HG03025 (cell line): ENCODE data around the gene PGRMC1.
A peak's percentile ranks its signal among the peaks of the same experiment; 100 is the strongest.
"Not testable (repeated sequence)": the region's sequence is repeated elsewhere in the genome, so short reads cannot be mapped to it uniquely, and the experiment has no call there.

Experiments used
- ATAC-seq: cut with Tn5 transposase; IDR thresholded peaks from one replicate; pipeline ENCODE4 v1.9.1; 2021; ENCODE audit warnings: mild to moderate bottlenecking, moderate library complexity; ENCODE audit not compliant: unreplicated experiment, low FRiP score

PGRMC1 gene

GRCh38 chrX:119235872-119236622 is at the start of gene PGRMC1:
Gene PGRMC1, plus strand, starts transcription at chrX:119236285. Its CDS starts 79 bp downstream, at chrX:119236364.
- ATAC-seq, result peak; percentile 79

GRCh38 chrX:119186763-119187162 is 49.3 kb upstream of the PGRMC1 start:
- ATAC-seq, result no peak

DNA sequence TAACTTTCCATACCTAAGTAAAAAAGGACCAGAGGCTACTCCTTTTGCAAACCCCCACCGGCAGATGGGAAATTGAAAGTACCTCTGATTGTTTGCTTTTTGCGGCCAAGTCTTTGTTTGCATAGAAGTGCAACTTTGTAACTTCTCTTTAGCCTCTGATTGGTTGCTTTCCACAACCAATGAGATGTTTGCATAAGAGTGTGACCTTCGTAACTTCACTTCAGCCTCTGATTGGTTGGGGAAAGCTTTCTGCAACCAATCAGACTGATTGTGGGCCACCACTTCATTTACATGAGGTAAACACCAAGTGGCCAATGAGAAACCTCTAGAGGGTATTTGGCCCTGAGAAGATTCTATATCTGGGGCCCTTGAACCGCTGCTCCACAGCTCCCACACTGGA is 48.8 kb upstream of the PGRMC1 start:
- no peak for ATAC-seq

- no peak for ATAC-seq
Observed at GRCh38 chrX:119189115-119189514, 47.0 kb upstream of the PGRMC1 start.

- ATAC-seq, result no peak
Observed at GRCh38 chrX:119189595-119189994, 46.5 kb upstream of the PGRMC1 start.

DNA sequence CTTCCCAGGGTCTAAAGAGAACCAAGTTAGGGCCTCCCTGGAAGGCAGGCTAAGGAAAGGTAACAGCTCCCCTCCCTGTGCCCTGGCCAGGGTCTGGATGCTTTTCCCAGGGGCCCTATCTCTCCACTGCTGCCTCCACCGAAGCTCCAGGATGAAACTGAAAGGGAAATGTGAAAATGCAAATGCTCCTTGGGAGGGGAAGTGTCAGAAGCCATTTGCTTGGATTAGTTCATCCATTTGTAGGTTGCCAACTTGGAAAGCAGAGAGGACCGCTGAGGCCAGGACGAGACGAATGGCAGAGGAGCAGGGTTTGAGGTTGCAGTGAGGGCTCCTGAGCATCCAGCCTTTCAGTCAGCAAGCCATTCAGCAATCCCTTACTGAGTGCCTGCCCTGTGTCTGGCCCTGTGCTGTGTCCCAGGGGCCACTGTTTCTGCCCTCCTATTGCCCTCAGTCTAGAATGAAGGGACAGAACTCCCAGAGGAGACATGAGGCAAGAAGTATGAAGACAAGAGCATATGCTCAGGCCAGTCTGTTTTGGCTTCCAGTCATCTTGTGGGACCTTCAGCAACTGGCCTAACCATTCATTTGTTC is 45.9 kb upstream of the PGRMC1 start:
- no peak for ATAC-seq

- no peak for ATAC-seq
Observed at GRCh38 chrX:119190831-119191230, 45.3 kb upstream of the PGRMC1 start.

GRCh38 chrX:119194621-119195020 is 41.5 kb upstream of the PGRMC1 start:
- no peak for ATAC-seq

DNA sequence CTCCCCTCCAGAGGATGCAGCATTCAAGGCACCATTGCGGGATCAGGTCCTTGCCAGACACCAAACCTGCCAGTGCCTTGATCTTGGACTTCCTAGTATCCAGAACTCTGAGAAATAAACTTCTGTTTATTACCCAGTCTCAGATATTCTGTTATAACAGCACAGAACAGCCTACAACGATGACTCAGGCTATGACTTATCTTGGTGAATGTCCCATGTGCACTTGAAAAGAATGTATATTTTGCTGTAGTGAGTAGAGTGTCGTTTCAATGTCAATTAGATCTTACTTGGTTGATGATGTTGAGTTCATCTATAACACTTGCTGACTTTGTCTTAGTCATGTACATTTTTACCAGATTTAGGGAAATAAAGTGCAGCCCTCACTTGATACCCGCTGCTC is 34.5 kb upstream of the PGRMC1 start:
- no peak for ATAC-seq

- no peak for ATAC-seq
Observed at GRCh38 chrX:119206203-119206602, 29.9 kb upstream of the PGRMC1 start.

DNA sequence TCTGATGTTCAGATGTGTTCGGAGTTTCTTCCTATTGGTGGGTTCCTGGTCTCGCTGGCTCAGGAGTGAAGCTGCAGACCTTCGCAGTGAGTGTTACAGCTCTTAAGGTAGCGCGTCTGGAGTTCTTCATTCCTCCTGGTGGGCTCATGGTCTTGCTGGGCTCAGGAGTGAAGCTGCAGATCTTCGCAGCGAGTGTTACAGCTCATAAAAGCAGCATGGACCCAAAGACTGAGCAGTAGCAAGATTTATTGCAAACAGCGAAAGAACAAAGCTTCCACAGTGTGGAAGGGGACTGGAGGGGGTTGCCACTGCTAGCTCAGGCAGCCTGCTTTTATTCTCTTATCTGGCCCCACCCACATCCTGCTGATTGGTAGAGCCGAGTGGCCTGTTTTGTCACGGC is 28.6 kb upstream of the PGRMC1 start:
- ATAC-seq, result not testable (repeated sequence)

GRCh38 chrX:119208401-119209057 is 27.6 kb upstream of the PGRMC1 start:
- ATAC-seq, result no peak

DNA sequence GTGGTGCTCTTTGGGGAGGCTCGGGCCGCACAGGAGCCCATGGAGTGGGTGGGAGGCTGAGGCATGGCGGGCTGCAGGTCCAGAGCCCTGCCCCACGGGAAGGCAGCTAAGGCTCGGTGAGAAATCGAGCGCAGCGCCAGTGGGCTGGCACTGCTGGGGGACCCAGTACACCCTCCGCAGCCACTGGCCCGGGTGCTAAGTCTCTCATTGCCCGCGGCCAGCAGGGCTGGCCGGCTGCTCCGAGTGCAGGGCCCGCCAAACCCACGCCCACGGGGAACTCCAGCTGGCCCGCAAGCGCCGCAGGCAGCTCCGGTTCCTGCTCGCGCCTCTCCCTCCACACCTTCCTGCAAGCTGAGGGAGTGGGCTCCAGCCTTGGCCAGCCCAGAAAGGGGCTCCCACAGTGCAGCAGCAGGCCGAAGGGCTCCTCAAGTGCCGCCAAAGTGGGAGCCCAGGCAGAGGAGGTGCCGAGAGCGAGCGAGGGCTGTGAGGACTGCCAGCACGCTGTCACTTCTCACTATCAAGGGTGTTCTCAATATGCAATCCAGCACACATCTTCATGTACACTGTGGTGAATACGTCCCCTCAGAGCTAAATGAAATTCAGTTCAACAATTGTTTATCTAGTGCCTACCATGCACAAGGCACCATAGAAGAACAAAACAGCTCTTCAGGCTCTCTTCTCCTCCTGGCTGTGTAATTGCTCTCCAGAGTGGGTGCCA is 25.0 kb upstream of the PGRMC1 start:
- not testable (repeated sequence) for ATAC-seq

GRCh38 chrX:119211649-119212014 is 24.5 kb upstream of the PGRMC1 start:
- ATAC-seq, result no peak

DNA sequence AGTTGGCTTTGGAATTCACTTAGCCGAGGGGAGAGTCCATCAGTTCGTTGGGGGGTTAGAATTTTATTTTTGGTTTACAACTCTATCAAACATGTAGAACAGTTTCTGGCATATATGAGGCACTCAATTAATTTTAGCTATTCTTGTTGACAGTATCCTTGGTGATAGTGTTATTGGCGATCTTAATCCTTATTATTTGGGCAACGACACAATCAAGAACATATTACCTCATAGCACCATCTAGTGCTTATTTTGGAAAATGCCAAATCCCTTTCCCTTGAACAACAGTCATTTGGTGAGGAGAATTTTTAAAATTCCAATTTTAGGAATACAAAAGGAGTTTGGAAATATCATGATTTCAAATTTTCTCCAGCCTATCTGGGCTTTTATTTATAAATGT is 17.9 kb upstream of the PGRMC1 start:
- ATAC-seq, result no peak

- ATAC-seq, result no peak
Observed at GRCh38 chrX:119222932-119223331, 13.2 kb upstream of the PGRMC1 start.

DNA sequence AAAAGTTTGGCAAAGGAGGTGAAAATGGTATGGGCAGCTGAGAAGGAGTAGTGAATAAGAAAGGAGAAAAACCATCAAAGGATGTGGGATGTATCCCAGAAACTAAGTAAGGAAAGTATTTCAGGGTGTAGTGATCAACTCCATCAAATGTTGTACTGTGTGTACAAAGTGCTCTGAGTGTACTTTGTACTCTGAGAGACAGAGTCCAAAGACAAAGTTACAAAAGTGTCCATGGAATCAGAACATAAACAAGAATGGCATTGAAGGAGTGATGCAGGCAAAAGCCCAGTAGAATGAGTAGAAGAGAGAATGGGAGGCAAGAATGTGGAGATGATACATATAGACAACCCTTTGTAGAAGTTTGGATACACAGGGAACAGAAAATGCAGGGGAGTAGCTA is 12.3 kb upstream of the PGRMC1 start:
- ATAC-seq, result no peak

GRCh38 chrX:119226446-119226845 is 9.6 kb upstream of the PGRMC1 start:
- no peak for ATAC-seq

DNA sequence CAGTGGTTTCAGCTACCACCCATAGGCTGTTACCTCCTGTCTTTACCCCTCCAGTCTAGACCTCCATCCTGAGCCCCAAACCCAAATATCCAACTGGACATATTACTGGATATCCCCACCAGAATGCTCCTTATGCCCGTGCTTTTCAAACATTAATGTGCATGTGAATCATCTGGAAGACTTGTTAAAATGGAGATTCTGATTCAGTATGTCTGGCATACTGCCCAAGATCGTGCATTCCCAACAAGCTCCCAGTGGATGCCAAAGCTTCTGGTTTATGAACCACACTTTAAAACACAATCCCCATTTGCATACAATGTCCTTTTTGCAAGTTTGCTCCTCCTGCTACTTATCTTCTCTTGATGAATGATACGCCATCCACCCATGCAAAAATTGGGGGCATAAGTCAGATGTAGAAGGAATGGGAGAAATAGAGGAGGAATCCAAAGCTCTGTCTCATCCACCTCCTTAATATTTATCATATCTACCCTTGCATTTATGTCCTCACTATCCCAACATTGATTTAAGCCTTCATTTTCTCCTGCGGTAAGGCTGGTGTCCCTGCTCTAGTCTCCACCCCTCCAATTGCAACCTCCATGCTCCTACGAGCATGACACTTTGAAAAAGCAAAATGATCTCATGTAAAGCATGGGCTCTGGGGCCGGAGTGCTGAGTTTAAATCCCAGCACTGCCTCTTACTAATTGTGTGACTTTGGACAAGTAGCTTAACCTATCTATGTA is 7.4 kb upstream of the PGRMC1 start:
- ATAC-seq, result no peak

- ATAC-seq, result no peak
Observed at GRCh38 chrX:119229253-119229615, 6.9 kb upstream of the PGRMC1 start.

DNA sequence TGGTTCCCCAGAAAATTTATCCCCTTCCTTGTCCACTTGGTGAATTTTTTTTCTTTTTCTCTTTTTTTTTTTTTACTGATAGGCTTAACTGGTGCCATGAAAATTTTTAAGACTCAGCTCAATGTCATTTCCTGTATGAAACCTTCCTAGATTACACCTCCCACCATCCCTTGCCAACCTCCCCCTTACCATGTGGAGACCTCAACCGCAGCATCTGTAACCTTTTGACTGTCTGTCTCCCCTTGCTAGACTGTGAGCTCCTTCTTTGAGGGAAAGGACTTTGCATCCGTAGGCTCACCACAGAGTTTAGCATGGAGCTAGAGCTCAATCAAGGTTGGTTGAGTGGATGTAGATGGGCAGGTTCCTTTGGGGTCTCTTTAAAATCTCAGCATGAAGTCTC is 5.2 kb upstream of the PGRMC1 start:
- ATAC-seq, result no peak
